Measurements from ENCODE around the gene SARDH.
"Not testable (repeated sequence)": the region's sequence is repeated elsewhere in the genome, so short reads cannot be mapped to it uniquely, and the experiment has no call there.

DNA sequence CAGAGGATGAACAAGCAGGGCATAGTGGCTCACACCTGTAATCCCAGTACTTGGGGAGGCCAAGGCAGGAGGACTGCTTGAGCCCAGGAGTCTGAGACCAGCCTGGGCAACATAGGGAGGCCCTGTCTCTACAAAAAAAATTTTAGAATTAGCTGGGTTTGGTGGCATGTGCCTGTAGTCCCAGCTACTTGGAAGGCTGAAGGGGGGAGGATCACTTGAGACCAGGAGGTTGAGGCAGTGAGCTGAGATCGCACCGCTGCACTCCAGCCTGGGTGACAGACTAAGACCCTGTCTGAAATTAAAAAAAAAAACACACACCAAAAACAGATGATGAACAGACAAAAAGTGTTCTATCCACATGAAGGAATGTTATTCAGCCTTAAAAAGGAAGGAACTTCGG lies 62.4 kb downstream of the SARDH start:
- TF ChIP-seq EZH2 (IDR thresholded peaks at IDR 0.05; ENCODE audit: low read length); CTCF (optimal IDR thresholded peaks at IDR 0.05 in 1 of 3, IDR thresholded peaks at IDR 0.05 in 1 of 3, conservative IDR thresholded peaks at IDR 0.05 in 1 of 3; ENCODE audit: extremely low read depth in 1 of 3, insufficient read depth in 2 of 3, low read length in 3 of 3): not testable (repeated sequence)

Data from keratinocyte (primary cell).